Inferior parietal cortex (tissue), 1 donor: ENCODE results near the gene GLP2R.
A peak's percentile ranks its signal among the peaks of the same experiment; 100 is the strongest.

Experiments
- DNase-seq: peaks from one replicate; pipeline ENCODE4 v3.0.0-alpha.2; 2016; ENCODE audit errors: extremely low spot score

Gene GLP2R

GRCh38 chr17:9922012-9922848 is 96.5 kb downstream of the GLP2R start:
- no peak for DNase-seq

GRCh38 chr17:9924735-9925191 is 99.0 kb downstream of the GLP2R start:
- DNase-seq = peak; percentile 97

GRCh38 chr17:9925457-9925856 is 99.7 kb downstream of the GLP2R start:
- no peak for DNase-seq

GRCh38 chr17:9926150-9926804 is 100.6 kb downstream of the GLP2R start:
- DNase-seq = no peak

- DNase-seq = peak; percentile 51
These were observed 103.0 kb downstream of the GLP2R start for GRCh38 chr17:9928601-9929333.

GRCh38 chr17:9929871-9930270 is 104.1 kb downstream of the GLP2R start:
- no peak for DNase-seq

GRCh38 chr17:9931144-9931741 is 105.5 kb downstream of the GLP2R start:
- no peak for DNase-seq

GRCh38 chr17:9932491-9932890 is 106.8 kb downstream of the GLP2R start:
- no peak for DNase-seq

GRCh38 chr17:9934331-9934730 is 108.6 kb downstream of the GLP2R start:
- DNase-seq = no peak

GRCh38 chr17:9935408-9935807 is 109.7 kb downstream of the GLP2R start:
- no peak for DNase-seq

- no peak for DNase-seq
These were observed 110.4 kb downstream of the GLP2R start for GRCh38 chr17:9936095-9936494.

- DNase-seq = peak; percentile 56
These were observed 111.6 kb downstream of the GLP2R start for GRCh38 chr17:9937241-9937761.

- no peak for DNase-seq
These were observed 112.2 kb downstream of the GLP2R start for GRCh38 chr17:9937901-9938300.

GRCh38 chr17:9938764-9939163 is 113.0 kb downstream of the GLP2R start:
- no peak for DNase-seq

GRCh38 chr17:9940841-9941240 is 115.1 kb downstream of the GLP2R start:
- DNase-seq = no peak

- DNase-seq = no peak
These were observed 115.6 kb downstream of the GLP2R start for GRCh38 chr17:9941305-9941704.
